Stimulated activated naive CD4-positive, alpha-beta T cell treated with Interleukin-2 at 50 U/mL for 16 hours (primary cell): ENCODE measurements around the gene SPATA31A7.
"Not testable (repeated sequence)": the region's sequence is repeated elsewhere in the genome, so short reads cannot be mapped to it uniquely, and the experiment has no call there.

ENCODE experiments used
- DNase-seq: peaks from one replicate; lab custom pipeline; 2025; lab: John Stamatoyannopoulos, UW

SPATA31A7 gene

DNA sequence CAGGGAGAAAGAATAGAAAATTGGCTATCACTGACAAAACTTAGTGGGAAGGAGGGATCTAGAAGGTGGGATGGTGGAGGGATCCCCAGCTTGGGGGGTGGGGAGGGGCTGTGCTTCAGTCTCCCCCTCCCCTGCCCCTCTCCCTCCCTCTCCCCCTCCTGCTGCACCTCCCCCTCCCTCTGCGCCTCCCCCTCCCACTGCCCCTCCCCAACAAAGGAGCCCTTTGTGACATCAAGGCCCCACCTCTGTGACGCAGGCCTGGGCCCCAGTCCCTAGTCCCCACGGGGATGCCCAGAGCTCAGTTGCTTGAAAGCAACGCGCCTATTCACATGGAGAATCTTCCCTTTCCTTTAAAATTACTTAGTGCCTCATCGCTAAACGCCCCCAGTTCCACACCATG lies at the start of gene SPATA31A7:
Gene SPATA31A7 (plus strand): TSS at position 301 of the 400 bp plus-strand sequence. CDS start 29 bp downstream, at position 330.
- not testable (repeated sequence) for DNase-seq

DNA sequence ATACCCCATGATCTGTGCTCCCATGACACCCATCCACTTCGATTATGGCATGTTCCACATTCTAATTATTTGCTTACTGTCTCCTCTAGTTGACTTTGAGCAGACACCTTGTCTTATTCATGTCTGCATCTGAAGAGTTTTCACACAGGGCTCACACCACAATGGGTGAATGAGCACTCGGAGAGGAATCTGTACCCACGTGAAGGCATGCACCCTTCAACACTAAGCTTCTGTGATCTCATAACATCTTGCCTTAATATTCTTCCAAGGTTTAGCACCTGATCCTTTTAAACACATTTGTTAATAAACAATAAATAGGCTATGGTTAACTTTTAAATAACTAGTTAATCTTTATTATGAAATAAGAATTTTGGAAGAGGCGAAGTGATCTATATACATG lies 36.6 kb downstream of the SPATA31A7 start:
- DNase-seq: not testable (repeated sequence)
